ENCODE results near the gene LATS2.
"Not testable (repeated sequence)": the region's sequence is repeated elsewhere in the genome, so short reads cannot be mapped to it uniquely, and the experiment has no call there.

LATS2 gene

DNA sequence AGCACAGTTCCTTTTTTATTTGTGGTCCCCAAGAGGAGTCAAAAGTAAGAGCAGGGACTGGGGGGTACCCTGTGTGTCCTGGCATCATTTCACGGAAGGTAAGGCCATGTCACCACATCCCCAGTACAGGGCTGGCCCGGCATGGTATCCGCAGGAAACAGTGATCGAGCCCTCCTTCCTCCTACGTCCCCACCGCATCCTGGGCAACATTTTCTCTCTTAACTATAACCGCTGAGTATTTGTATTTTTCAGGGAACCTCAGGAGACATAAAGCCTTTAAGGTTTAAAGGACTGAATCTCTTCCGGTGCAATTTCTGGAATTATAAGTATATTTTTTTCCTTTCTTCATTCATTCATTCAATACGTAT lies 13.6 kb upstream of the LATS2 start:
- peak in 1 of 2 donors; percentile 22 for DNase-seq

DNA sequence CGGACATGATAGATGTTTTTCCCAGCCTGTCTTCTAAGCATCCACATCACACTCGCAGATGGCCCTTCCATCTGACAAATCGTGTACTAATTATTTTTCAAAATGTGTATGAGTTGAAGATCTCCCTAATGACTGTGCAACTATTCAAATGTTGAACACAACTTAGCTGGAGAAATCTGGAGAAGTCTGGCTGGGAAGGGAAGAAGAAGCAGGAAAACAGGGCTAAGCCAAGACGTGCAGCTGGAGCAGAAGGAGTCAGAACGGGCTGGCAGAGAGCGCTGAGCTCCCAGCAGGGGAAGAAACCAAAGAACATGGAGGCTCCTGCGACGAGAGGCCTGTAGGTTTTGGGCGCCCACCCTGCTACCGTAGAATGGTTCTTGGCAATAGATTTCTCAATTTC lies 13.2 kb upstream of the LATS2 start:
- no peak for DNase-seq

DNA sequence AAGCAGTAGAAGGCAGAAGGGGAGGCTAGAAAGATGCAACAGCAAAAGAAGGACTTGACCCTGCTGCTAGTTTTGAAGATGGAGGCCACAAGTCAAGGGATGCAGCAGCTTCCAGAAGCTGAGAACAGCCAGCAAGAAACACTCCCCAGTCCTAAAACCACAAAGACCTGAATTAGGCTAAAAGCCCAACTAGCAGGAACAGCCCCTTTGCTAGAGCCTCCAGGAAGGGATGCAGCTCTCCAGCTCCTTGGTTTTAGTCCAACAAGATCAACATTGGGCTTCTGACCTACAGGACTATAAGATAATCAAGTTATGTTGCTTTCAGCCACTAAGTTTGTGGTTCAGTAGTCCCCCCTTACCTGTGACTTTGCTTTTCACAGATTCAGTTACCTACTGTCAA lies 10.5 kb upstream of the LATS2 start:
- DNase-seq, result no peak

DNA sequence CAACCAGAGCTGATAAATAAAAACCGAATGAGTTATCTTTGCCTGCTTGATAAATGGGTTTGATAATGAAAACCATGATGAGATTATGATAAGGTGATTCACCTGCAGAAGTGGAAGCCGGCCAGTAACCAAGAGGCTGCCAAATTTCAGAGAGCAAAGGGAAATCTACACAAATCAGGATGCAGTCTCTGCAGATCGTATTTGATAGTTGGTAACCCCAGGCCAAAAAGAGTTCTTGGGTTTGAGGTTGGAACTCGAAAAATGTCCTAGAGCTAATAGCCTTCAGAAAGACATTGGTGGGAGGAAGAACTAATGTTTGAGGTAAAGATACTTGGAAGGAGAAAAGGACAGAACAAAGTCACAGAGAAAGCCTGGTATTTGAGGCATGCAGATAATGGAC lies 9.6 kb upstream of the LATS2 start:
- DNase-seq, result no peak

DNA sequence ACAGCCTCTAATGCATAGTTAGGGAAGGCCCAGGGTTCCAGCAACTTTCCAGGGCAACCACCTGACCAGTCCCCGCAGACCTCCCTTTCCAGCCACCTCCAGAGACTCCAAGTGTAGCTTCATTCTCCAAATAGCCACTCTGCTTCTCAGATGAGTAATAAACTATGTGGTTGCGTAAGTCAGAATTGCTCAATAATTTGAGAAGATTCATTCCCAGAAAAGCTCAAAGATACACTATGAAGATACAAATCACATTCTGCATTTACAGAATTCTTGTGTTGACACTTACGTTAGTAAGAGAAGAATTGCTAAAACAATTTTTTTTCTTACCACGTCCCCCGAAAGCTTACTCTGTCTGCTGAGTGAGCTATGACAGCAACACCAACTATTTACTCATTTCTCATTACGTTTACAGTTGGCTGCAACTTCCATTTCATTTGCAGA lies 8.2 kb upstream of the LATS2 start:
- DNase-seq, result no peak

- no peak for DNase-seq
Observed at GRCh38 chr13:21067848-21068247, 6.5 kb upstream of the LATS2 start.

DNA sequence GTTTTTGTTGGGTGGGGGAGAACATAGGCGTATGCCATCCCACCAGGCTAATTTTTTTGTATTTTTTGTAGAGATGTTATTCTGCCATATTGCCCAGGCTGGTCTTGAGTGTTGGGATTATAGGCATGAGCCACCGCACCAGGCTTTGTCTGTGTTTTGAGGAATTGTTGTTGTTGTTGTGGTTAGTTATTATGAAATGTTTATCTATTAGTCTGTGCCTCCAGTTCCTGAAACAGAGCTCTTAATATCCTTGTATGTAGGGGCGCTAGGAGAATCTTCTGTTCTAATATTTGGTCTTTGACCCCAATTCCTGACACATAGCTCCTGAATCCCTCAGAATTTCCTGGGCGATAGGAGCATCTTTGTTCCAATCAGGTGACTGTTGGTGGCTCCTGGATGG lies 5.6 kb upstream of the LATS2 start:
- DNase-seq, result no peak

DNA sequence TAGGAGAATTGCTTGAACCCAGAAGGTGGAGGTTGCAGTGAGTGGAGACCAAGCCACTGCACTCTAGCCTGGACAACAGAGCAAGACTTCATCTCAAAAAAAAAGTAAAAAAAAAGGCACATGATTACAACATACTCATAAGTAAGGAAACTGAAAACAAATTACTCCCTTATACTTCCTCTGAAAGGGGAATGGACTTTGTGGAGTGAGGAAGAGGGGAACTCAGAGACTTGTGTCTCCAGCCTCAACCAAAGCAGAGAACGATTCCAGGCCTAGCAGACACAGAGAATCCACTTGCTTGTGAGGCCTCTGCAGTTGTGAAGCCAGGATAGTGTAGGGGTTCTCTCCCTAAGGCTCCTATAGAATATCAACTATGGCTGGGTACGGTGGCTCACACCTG lies 4.3 kb upstream of the LATS2 start:
- no peak for DNase-seq

DNA sequence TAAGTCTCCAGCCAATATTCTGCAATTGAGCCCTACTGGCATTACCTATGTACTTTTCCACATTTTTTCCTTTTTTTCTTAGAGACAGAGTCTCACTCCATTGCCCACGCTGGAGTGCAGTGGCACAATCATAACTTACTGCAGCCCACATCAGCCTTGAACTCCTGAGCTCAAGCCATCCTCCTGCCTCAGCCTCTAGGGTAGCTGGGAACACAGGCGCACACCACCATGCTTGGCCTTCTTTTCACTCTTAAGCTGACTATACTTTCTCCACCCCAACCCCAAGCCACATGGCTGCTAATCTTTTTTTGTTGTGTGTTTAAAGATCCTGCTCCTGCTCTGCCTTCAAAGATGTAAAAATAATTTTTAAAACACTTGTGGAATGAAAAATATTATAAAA lies 1.6 kb upstream of the LATS2 start:
- DNase-seq, result no peak

DNA sequence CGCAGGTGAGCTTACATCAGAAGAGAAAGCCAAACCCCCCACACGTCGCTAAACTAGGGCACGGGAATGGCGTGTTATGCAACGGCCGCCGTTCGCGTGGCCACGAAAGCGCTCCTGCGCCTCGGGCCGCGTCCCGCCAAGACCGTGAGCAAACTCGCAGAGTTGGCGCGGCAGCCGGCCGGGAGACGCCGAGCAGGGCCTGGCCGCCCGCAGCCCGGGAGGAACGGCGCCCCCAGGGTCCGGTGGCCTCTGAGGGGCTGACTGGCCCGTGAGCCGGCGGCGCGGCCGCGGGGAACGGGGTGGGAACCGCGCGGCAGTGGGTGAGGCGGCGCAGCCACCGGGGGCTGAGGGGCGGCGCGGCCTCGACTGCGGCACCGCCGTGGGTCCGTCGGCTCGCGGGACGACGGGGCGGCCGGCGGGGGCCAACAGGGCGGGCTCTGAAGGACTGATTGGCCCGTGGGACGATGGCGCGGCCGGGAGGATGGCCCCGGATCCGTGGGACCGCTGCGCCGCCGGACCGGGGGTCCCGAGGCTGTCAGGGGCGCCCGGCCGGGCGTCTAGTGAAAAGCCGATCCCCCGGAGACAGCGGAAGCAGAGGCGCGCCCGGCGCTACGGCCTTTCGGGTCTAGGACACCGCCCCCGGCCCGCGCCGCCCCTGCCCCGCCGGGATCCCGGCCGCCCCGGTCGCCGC lies 903 bp downstream of the LATS2 start:
- no peak for DNase-seq

DNA sequence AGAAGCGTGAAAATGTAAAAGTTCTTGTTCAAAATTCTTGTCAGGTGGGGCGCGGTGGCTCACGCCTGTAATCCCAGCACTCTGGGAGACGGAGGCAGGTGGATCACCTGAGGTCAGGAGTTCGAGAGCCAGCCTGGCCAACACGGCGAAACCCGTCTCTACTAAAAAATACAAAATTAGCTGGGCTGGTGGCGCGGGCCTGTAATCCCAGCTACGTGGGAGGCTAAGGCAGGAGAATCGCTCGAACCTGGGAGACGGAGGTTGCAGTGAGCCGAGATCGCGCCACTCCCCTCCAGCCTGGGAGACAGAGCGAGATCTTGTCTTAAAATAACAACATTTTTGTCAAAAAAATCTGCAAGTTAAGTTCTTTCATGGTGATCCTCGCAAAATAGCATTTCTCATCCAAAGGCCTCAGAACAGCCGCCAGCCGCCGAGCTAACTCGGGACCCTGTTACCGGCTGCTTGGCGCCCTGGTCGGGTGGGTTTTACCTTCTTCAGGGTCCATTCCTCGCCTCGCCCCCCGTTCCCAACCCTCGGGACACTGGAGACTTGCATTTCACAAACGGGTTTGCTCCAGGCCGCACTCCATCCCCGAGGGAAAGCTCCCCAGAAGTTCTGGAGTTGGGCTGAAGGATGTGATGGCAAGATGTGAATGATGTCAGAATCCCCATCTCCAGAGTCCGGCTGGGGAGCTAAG lies 1.6 kb downstream of the LATS2 start:
- DNase-seq, result no peak

DNA sequence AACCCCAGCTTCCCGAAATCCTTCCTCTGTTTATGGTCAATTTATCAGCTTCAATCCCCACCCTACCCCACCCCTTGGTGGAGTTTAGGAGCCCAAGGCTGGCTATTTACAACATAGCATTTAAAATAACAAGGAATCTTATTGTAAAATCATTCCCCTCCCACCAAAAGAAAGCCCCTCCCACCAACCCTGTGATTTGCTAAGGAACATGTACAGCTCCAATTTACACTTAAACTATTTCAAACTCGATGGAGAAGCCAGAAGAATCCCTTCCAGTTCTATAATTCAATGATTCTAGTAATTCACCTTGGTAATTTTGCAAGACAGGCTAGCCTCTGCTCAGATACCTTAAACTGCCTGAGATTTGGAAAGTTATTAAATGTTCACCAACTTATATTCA lies 3.0 kb downstream of the LATS2 start:
- no peak for DNase-seq

- DNase-seq, result no peak
Observed at GRCh38 chr13:21055511-21056045, 5.8 kb downstream of the LATS2 start.

- no peak for DNase-seq
Observed at GRCh38 chr13:21055016-21055415, 6.4 kb downstream of the LATS2 start.

- DNase-seq, result no peak
Observed at GRCh38 chr13:21054313-21054712, 7.1 kb downstream of the LATS2 start.

DNA sequence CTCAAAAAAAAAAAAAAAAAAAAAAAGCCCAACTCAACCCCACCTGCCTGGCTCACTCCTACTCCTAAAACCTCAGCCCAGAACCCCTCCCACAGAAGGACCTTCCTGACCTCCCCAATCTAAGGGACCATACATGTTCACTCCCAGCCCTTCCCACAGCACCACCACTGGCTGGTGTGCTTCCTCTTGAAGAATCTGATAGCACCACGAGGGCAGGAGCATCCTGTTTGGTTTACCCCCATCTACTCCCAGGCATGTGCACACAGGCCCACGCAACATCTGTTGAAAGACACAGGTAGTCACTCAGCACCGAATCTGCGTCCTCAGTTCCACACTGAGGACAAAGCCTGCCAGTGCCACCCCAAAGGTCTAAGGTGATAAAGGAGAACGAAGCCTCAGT lies 8.2 kb downstream of the LATS2 start:
- no peak for DNase-seq

DNA sequence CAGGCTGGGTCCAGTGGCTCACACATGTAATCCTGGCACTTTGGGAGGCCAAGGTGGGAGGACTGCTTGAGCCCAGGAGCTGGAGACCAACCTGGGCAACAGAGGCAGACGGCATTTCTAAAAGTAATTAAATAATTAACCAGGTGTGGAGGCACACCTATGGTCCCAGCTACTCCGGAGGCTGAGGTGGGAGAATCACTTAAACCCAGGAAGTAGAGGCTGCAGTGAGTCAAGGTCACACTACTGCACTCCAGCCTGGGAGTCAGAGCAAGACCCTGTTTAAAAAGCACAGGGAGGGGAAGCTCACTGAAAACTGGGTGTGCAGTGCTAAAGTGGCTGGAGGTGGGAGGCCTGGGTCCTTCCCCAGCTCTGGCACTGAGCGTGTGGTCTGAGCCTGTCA lies 9.7 kb downstream of the LATS2 start:
- DNase-seq, result no peak

DNA sequence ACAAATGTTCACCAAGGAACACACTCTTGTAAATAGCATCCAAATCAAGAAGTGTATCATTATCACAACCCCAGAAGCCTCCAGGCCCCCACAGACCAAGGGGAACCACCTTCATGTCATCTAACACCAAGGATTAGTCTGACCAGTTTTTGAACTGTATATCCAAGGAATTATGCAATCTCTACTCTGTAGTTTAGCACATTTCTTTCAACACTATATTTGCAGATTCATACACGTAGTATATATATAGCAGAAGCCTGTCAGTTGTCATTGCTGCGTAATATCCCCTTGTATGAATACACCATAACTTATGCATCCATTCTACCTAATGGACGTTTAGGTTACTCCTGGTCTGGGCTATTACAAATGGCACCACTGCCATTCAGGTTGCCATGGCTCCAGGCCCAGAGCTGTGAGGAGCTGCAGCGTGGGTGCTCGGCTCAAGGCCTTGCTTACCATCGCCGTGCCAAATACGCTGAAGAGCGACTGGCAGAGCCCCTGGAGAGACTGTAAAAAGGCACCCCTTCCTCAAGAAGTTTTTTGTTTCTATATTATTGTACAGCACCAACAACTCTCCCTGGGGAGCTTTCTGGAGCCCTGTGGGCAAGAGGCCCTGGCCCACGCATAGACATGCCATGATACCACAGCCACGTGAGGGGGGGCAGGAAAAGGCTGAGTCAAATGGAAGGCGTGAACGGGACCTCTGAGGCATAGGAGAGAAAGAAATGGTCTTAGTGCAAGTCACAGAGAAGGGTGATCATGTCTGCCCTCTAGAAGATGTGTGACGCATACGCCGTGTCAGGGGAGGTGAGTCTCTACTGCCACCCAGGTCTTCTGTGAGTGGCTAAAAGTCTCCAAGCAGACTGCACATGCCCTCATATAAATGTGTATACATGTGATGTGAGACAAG lies 10.8 kb downstream of the LATS2 start:
- no peak for DNase-seq

DNA sequence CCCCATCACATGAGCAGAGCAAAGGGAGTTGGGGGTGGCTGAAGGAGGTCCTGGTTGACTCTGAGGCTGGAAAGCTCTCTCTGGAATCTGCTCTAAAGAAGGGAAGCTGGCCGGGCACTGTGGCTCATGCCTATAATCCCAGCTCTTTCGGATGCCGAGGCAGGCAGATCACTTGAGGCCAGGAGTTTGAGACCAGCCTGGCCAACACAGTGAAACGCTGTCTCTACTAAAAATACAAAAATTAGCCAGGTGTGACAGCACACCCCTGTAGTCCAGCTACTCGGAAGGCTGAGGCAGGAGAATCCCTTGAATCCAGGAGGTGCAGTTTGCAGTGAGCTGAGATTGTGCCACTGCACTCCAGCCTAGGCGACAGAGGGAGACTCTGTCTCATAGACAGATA lies 11.7 kb downstream of the LATS2 start:
- not testable (repeated sequence) for DNase-seq

DNA sequence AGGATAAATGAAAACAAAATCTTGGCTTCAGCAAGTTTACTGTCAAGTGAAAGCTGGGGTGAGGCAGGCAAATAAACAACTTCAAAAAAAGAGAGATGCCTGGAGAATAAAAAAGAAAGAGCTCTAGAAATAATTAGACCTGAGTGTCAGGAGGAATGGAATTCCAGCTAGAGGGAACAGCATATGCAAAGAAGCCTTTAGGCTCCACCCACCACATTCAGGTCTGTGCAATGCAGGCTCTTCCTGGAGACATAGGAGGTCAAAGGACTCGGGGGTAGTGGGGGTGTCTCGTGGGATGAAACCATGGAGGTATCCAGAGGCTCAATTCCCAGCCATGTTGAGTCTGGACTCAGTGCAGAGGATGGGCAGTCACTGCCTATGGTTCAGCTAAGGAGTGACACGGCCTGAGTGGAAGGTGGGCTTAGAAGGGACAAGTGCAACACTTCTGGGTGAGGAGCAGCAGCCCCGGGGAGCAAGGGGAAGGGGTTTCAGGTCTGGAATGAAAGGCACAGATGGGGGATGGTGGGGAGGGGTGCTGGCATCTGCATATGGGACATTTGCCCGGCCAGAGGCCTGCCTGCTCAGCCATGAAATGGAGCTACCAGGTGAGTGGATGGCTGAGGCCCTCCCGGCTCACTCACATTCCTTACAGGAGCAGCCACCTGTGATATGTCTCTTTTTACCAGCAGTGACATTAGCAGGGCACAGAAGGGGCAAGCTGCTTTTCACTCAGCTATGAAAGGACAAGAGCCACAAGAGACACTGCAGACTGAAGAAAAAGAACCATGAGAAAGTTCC lies 12.3 kb downstream of the LATS2 start:
- DNase-seq, result no peak

DNA sequence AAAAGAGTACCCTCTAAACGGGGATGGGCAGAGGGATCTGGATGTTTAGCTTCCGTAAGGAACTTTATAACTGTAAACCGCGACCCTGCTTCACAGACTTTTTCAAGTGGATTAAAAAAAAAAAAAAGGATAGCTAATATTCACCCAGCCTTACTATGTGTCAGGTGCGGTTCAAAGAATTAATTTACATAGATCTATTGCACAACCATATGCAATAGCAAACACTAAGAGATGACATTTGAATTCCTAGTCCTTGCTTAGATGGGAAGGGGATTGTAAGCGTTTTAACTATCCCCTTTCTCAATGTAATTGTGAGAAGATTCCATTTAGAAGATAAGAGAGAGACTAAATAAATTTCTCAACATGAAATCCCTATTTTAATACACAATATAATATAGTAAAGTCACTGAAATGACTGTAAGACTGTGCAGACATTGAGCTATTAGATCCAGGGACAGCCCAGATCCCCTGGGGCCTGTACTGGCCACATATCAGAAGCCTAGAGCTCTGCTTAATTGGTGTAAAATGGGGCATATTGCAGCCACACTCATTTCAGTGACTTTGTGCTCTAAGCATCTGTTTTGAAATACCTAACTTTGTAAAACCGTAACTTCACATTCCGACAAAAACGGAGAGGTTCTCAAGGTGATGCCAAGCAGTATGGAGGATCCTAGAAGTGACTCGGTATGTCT lies 13.6 kb downstream of the LATS2 start:
- DNase-seq, result no peak

DNA sequence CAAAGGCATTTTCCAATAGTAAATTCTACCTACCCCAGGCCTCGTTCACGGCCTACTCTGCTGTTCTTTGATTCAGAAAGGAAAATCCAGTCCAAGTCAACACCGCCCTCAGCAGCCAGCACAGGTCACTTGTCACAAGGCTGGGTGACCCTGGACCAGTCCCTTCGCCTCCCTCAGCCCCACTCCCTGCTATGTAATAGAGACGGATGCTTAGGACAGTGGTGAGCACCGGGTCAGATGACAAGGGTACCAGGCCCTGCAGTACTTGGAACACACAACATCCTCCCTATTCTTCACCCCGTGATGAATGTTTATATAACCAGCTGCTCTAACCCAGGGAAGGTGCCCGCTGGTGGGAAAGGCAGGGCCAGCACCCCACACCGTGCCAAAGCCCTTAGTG lies 14.3 kb downstream of the LATS2 start:
- DNase-seq, result no peak

Data from activated CD4-positive, alpha-beta T cell treated with anti-CD3 and anti-CD28 coated beads for 4 hours (primary cell).